Dedifferentiated amniotic fluid mesenchymal stem cell (primary cell): ENCODE results near the gene SAMD5.

ENCODE experiments used
- DNase-seq: peaks from one replicate; pipeline ENCODE4 v3.0.0-alpha.2; 2016; ENCODE audit errors: extremely low spot score

SAMD5 gene

DNA sequence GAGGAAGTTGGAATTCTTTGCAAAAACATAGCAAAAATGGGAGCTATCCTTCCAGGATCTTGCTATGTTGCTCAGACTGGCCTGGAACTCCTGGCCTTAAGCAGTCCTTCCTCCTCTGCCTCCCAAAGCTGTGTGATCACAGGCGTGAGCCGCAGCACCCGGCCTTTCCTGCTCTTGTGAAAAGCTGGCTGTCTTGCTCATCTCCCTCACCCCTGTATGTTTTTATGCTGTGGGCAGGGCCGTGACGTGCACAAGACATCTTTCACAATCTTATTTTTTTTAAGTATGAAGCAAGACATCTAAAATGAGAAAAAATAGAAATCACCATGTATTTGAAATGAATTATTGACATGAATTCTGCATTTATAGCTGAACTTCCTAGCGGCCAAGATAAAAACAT lies 110.4 kb downstream of the SAMD5 start:
- DNase-seq: no peak
